B cell (primary cell): Measurements from ENCODE around the gene KCTD13. TPM values are rescaled to one million over a fixed set of nuclear protein-coding genes. Genes with fewer than 3 reads are reported as not detected.

ENCODE experiments used
- ATAC-seq: fragments of 200-7000 bp; cut with Tn5 transposase; one replicate; pipeline ENCODE4 v1.10.0; 2021; ENCODE audit warnings: low read depth, mild to moderate bottlenecking, moderate number of reproducible peaks, moderate library complexity
- CTCF ChIA-PET: fragments of 350-600 bp; sonication (Branson Sonifier 250); formaldehyde crosslinking; loops from one replicate; lab custom pipeline; 2021; ENCODE audit warnings: antibody characterized with exemption, inconsistent platforms; lab: Charles Lee
- POLR2A ChIA-PET: fragments of 350-600 bp; sonication (Branson Sonifier 250); formaldehyde crosslinking; loops from one replicate; lab custom pipeline; 2021; ENCODE audit warnings: antibody characterized with exemption; lab: Charles Lee
- DNase-seq: peaks from one replicate; pipeline ENCODE4 v3.0.0; 2013
- H2AFZ ChIP-seq: 2 replicates; pipeline ENCODE4 v1.6.1; 2012; ENCODE audit warnings: mild to moderate bottlenecking, low read depth, low read length; ENCODE audit not compliant: insufficient read depth, poor library complexity, severe bottlenecking
- H3K27ac ChIP-seq, 2 donors: 1 replicate in 1 of 2; 2 replicates in 1 of 2; pipeline ENCODE4 v1.5.1; 2012 to 2013; ENCODE audit warnings: low read length in 2 of 2, mild to moderate bottlenecking in 2 of 2, moderate library complexity in 1 of 2
- H3K27me3 ChIP-seq, 4 experiments: fragments of 200-600 bp in 1 of 4; sonication (generic) in 1 of 4; replicated peaks in 1 of 4; 1 replicate in 2 of 4; 2 replicates in 2 of 4; pipeline versions ENCODE4 v1.6.1 to v1.7.0; 2013 to 2016; ENCODE audit warnings: low read length in 3 of 4, mild to moderate bottlenecking in 2 of 4, mixed read lengths in 1 of 4, moderate library complexity in 1 of 4; ENCODE audit not compliant: insufficient read depth in 4 of 4, control insufficient read depth in 3 of 4; ENCODE audit errors: control extremely low read depth in 1 of 4
- H3K36me3 ChIP-seq, 2 experiments: replicated peaks in 1 of 2; 1 replicate in 1 of 2; 2 replicates in 1 of 2; pipeline versions ENCODE4 v1.6.1 to v1.7.1; 2013; ENCODE audit warnings: low read length in 1 of 2; ENCODE audit not compliant: insufficient read depth in 2 of 2, control insufficient read depth in 1 of 2; ENCODE audit errors: control extremely low read depth in 1 of 2, extremely low read depth in 1 of 2
- H3K4me1 ChIP-seq, 2 donors: fragments of 200-600 bp in 1 of 2; sonication (generic) in 1 of 2; 1 replicate in 1 of 2; 2 replicates in 1 of 2; pipeline versions ENCODE4 v1.5.1 to v1.6.1; 2013 to 2017; ENCODE audit warnings: low read length in 2 of 2; ENCODE audit not compliant: control insufficient read depth in 2 of 2, insufficient read depth in 2 of 2
- H3K4me2 ChIP-seq: replicated peaks from 2 replicates; pipeline ENCODE3; 2012; ENCODE audit warnings: mild to moderate bottlenecking, low read depth, low read length; ENCODE audit not compliant: poor library complexity, severe bottlenecking
- H3K4me3 ChIP-seq, 5 experiments: fragments of 200-600 bp in 1 of 5; sonication (generic) in 1 of 5; 1 replicate in 3 of 5; 2 replicates in 2 of 5; pipeline versions ENCODE4 v1.5.1 to v1.7.0; 2011 to 2016; ENCODE audit warnings: low read length in 4 of 5, mild to moderate bottlenecking in 4 of 5, low read depth in 2 of 5, control low read depth in 1 of 5, moderate library complexity in 1 of 5; ENCODE audit not compliant: insufficient read depth in 1 of 5; ENCODE audit errors: control extremely low read depth in 1 of 5, extremely low read depth in 1 of 5
- H3K79me2 ChIP-seq: fragments of 200-600 bp; sonication (generic); one replicate; pipeline ENCODE4 v1.6.0; 2016; ENCODE audit warnings: low read length; ENCODE audit not compliant: control insufficient read depth, insufficient read depth
- H3K9ac ChIP-seq: fragments of 200-600 bp; sonication (generic); 2 replicates; pipeline ENCODE4 v1.6.1; 2017; ENCODE audit warnings: mild to moderate bottlenecking, low read length, moderate library complexity
- H3K9me3 ChIP-seq, 3 donors: one replicate each; pipeline versions ENCODE4 v1.6.1 to v1.7.1; 2013; ENCODE audit warnings: low read length in 2 of 3; ENCODE audit not compliant: control insufficient read depth in 2 of 3, insufficient read depth in 1 of 3; ENCODE audit errors: control extremely low read depth in 1 of 3
- H4K20me1 ChIP-seq: 2 replicates; pipeline ENCODE4 v1.6.0; 2012; ENCODE audit warnings: mild to moderate bottlenecking, low read length; ENCODE audit not compliant: insufficient read depth, control insufficient read depth, poor library complexity, severe bottlenecking
- H3K27ac Mint-ChIP-seq: one replicate; pipeline ENCODE4 v1.8.0; 2021; ENCODE audit warnings: mixed read lengths
- H3K27me3 Mint-ChIP-seq: one replicate; pipeline ENCODE4 v1.8.0; 2021; ENCODE audit warnings: mixed read lengths
- H3K4me1 Mint-ChIP-seq: one replicate; pipeline ENCODE4 v1.8.0; 2021; ENCODE audit warnings: mixed read lengths
- H3K4me3 Mint-ChIP-seq: one replicate; pipeline ENCODE4 v1.8.0; 2021; ENCODE audit warnings: mixed read lengths
- H3K9me3 Mint-ChIP-seq: one replicate; pipeline ENCODE4 v1.8.0; 2022; ENCODE audit warnings: mixed read lengths; ENCODE audit not compliant: insufficient read depth
- EZH2 ChIP-seq: IDR thresholded peaks from 2 replicates; pipeline ENCODE4 v1.6.1; 2012; ENCODE audit warnings: borderline replicate concordance, low read depth, mild to moderate bottlenecking, moderate library complexity, low read length; ENCODE audit not compliant: insufficient read depth, poor library complexity, severe bottlenecking
- WGBS: methylation state at CpG from one replicate; pipeline ENCODE4 v1.1.5; 2013; ENCODE audit warnings: missing lambda C conversion rate; ENCODE audit not compliant: insufficient coverage; 5-methylcytosine and 5-hydroxymethylcytosine counted together
- intact Hi-C: fragments of 100-400 bp; cut with micrococcal nuclease; formaldehyde crosslinking; loops from one replicate; pipeline ENCODE4 v1.10.0; 2022
- polyA plus RNA-seq: library from polyadenylated mRNA; depleted of rRNA; stranded (reverse); fragments of >200 nt; gene quantifications from 2 replicates; pipeline ENCODE4 v1.2.3, GENCODE V29; 2012
- total RNA-seq, 2 donors: library from RNA; stranded (reverse); fragments of 120-200 nt in 1 of 2; gene quantifications; 1 replicate in 1 of 2; 2 replicates in 1 of 2; pipeline versions ENCODE4 v1.2.3 to v1.2.4, GENCODE V29; 2013 to 2022
- TF ChIP-seq, protein P1 (sequence below): fragments of 200-600 bp; IDR thresholded peaks from one replicate; pipeline ENCODE4 v1.8.0; 2022; ENCODE audit warnings: antibody characterized with exemption, mild to moderate bottlenecking

The KCTD13 gene
- total and polyA plus RNA-seq, 2 donors (not counting 1 experiment from before 2014, with no cell fraction given), result 61.5 to 74.3 TPM

- DNase-seq (peak; percentile 20), ATAC-seq (no peak)
- H3K79me2 ChIP-seq, result peaks cover 6% of the 10 kb centered on the region
- Mint-ChIP-seq H3K27ac (peak overlapping the region; percentile 91), H3K9me3 (no peaks in the 10 kb centered on the region), H3K4me1 (peaks cover 20% of the 10 kb centered on the region), H3K27me3 (no peaks in the 10 kb centered on the region), H3K4me3 (peak overlapping the region; percentile 90)
- no peak for TF ChIP-seq EZH2
- TF ChIP-seq, protein P1, sequence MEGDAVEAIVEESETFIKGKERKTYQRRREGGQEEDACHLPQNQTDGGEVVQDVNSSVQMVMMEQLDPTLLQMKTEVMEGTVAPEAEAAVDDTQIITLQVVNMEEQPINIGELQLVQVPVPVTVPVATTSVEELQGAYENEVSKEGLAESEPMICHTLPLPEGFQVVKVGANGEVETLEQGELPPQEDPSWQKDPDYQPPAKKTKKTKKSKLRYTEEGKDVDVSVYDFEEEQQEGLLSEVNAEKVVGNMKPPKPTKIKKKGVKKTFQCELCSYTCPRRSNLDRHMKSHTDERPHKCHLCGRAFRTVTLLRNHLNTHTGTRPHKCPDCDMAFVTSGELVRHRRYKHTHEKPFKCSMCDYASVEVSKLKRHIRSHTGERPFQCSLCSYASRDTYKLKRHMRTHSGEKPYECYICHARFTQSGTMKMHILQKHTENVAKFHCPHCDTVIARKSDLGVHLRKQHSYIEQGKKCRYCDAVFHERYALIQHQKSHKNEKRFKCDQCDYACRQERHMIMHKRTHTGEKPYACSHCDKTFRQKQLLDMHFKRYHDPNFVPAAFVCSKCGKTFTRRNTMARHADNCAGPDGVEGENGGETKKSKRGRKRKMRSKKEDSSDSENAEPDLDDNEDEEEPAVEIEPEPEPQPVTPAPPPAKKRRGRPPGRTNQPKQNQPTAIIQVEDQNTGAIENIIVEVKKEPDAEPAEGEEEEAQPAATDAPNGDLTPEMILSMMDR, result no peak
- H3K27ac ChIP-seq, result peak overlapping the region; percentile 79 to 88
- peak overlapping the region in 4 of 5 experiments; percentile 76 to 86 (median 84) for H3K4me3 ChIP-seq
- H4K20me1 ChIP-seq, result no peaks in the 10 kb centered on the region
- intact Hi-C loops, result loop anchor here (5.0 kb wide), 1 partner anchor 1109 kb away; the partner anchor contains the start of genes ZNF646 and ZNF668
- no peaks in the 10 kb centered on the region for H3K9me3 ChIP-seq
- no peaks in the 10 kb centered on the region for H3K27me3 ChIP-seq
- CTCF ChIA-PET, result interaction anchor here (1.2 to 1.9 kb wide), 2 partner anchors 10 to 44 kb away, joined by 3 to 5 read pairs; partner anchors contain the start of gene TAOK2
- POLR2A ChIA-PET, result interaction anchor here (1.9 to 2.7 kb wide), 2 partner anchors 9 to 10 kb away, joined by 5 to 16 read pairs; partner anchors contain the start of gene TAOK2
- peak overlapping the region; percentile 95 for H2AFZ ChIP-seq
- H3K4me1 ChIP-seq, result peaks cover 13 to 19% of the 10 kb centered on the region in 2 donors
- H3K4me2 ChIP-seq, result peak overlapping the region; percentile 98
- no peak overlapping the region for H3K9ac ChIP-seq
- H3K36me3 ChIP-seq, result peaks cover 0 to 4% of the 10 kb centered on the region in 2 experiments
- 97% methylated on average over 13 of the region's 14 CpGs for WGBS
Measured at GRCh38 chr16:29963021-29963743, 37.2 kb upstream of the KCTD13 start.
